ENCODE data around the gene OR6X1.
A peak's percentile ranks its signal among the peaks of the same experiment; 100 is the strongest.

OR6X1 gene

GRCh38 chr11:123754101-123754568 lies at the start of gene OR6X1:
Gene OR6X1 (minus strand): TSS chr11:123754518. CDS start chr11:123754518, 0 bp downstream.
- no peak for DNase-seq

DNA sequence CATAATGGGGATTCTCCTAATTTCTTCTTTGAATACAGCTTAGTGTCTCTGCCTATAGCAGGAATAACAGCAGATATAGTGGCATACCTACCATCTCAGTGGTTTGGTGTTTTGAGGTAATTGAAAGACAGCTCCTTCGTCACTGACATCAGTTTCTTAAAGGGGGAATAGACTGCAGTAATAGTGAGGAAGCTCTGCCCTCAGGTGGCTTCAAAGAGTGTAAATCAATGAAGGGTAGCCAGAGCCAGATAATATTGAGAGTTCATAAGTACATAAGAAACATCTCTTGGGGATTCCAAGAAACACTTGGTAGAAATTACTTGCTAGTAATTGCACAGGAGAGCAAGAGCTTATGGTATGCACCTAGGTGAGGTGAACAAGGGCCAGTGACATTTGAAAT lies 47.4 kb upstream of the OR6X1 start:
- DNase-seq: no peak

DNA sequence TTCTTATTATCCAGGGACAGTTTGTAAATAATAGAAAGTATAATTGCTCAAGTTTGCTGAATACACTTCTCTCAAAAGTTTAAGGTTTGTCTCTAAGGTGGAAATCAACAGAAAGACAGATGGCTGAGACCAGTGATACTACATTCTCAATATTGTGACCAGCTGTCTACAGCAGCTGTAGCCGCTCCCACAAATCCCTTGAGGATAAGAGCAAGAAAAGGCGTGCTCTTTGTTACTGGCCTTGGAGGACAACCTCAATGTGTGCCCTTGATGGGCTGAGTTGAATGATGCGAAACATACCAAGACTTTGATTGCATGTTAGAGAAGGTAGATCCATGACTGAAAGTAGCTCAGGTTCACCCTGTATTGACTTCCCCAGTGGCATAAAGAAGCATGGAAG lies 45.7 kb upstream of the OR6X1 start:
- DNase-seq: peak in 1 of 3 experiments; percentile 69

GRCh38 chr11:123799438-123799837 lies 45.1 kb upstream of the OR6X1 start:
- DNase-seq: no peak

DNA sequence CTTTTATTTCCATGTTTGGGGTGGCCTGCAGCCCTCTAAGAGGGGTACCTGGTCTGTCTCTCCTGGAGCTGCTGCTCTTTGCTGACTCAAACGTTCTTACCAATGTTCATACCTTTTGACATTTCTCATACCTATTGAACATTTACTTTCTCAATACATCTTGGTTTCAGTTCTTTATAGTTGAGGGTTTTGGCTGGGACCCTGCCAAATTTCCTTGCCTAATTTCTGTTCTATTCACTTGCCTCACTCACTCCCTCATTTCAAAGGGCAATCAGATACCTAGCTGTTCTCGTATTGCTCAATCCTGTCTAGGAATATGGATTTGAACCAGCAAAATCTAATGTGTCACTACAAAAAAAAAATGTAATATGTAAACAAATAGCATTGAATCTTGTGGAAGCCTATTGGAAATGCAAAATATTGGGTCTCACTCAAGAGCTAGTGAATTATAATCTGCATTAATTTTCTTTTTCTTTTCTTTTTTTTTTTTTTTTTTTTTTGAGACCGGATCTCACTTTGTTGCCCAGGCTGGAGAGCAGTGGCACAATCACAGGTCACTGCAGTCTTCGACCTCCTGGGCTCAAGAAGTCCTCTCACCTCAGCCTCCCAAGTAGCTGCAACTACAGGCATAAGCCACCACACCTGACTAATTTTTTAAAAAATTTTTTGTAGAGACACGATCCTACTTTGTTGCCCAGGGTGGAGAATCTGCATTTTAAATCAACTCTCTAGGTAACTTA lies 44.4 kb upstream of the OR6X1 start:
- DNase-seq: no peak

DNA sequence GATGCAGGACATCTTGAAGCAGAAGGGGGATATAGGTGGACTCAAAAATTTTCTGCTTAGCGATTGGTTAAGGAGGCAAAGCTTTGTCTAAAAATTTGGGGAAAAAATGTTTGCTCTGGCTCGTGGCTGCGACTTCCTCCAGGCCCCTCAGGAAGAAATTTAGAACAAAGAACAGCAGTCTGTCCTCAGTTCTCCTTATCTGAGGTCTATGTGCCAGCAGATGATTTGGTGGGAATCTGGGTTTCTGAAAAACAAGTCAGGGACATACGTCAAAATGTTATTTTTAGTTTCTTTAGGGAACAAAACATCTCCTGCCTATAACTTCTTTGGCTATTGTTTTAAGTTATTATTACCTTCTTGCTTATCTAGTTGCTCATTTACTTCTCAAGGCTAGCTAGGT lies 43.8 kb upstream of the OR6X1 start:
- DNase-seq: no peak

DNA sequence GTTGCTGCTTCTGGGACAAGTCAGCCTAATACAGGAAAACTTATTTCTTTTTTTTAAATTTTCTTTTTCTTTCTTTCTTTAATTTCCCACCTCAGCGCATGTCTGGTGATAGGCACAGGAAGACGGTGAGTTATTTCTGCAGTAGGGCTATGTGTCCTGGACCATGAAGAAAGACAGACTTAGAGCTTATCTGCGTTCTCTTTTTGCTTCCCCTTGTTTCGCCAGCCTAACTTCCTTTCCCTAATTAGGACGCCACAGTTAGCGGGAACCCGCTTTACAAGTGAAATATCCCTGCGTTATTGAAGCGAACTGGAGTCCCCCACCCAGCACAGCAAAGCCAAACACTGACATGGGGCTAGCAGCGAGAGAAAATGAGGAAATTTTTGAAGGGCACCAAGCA lies 43.2 kb upstream of the OR6X1 start:
- DNase-seq: no peak

DNA sequence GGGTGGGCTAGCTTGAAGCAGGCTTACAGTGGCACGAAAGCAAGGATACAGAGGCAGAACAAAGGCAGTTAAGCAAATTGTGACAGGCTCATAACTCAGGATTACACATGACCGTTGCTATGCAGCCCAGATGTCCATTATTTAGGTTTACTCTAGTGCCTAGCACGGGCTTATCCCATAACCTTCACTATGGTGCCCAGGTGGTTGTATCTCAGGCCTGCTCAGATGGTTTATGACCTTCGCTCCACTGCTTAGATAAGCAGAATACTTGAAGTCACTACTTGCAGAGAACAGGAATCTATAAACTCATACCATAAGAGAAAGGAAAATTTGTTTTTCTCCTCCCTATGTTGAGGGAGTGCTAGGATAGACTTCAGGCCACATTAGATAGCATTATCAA lies 42.8 kb upstream of the OR6X1 start:
- peak in 2 of 3 experiments; percentile 68 to 91 for DNase-seq

- no peak for DNase-seq
Observed at GRCh38 chr11:123796226-123796625, 41.9 kb upstream of the OR6X1 start.

DNA sequence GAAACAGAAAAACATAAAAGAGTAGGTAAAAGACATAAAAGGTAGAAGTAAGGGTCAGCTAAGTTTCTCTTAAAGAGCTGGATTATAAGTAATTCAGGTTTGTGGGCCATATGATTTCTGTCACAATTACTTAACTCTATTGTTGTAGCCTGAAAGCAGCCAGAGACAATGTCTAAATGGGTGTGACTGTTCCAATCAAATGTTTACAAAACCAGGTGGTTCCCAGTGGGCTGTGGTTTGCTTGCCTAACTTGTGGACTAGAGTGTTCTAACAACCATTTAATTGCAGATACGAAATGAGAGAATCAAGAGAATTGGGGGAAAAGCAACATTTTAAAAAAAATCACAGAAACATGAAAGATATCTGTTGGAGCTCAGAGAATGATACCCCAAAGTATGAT lies 29.2 kb upstream of the OR6X1 start:
- DNase-seq: peak in 1 of 3 experiments; percentile 6

- DNase-seq: no peak
Observed at GRCh38 chr11:123778511-123778910, 24.2 kb upstream of the OR6X1 start.

- no peak for DNase-seq
Observed at GRCh38 chr11:123775715-123776549, 21.6 kb upstream of the OR6X1 start.

DNA sequence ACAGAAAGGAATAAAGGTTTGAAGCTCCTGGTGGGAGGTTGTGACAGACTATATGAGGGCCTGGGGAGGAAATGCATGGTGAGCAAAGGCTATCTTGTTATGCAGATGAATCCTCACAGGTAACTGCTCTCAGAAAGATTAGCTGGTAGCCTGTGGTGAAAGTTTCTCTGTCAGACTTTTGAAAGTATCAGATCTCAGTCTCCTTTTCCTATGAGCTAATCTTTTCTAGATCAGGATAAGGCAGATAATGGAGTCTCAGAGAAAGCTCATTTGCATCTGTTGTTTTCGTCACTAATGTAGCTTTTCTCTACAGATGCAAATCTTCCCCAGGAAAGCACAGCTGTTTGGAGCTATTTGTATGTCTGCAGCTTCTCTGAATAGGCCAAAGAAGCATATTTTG lies 21.0 kb upstream of the OR6X1 start:
- no peak for DNase-seq

DNA sequence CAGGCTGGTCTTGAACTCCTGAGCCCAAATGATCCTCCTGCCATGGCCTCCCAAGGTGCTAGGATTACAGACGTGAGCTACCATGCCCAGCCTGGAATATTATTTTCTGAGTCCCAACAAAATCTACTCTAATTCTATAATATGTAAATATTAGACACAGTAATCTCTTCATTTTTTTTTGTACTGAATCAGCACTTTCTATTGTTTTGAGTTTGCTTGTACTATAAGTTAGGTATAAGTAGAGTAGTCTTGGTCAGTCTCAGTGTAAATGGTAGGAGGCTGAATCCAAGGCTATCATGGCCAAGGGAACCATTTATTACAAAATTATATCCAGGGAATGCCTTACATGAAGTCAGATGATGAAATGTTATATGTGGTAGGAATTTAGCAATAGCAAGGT lies 19.6 kb upstream of the OR6X1 start:
- no peak for DNase-seq

- DNase-seq: no peak
Observed at GRCh38 chr11:123773026-123773425, 18.7 kb upstream of the OR6X1 start.

- no peak for DNase-seq
Observed at GRCh38 chr11:123771664-123772063, 17.3 kb upstream of the OR6X1 start.

- no peak for DNase-seq
Observed at GRCh38 chr11:123770712-123771111, 16.4 kb upstream of the OR6X1 start.

- no peak for DNase-seq
Observed at GRCh38 chr11:123765601-123766000, 11.3 kb upstream of the OR6X1 start.

GRCh38 chr11:123762422-123762821 lies 8.1 kb upstream of the OR6X1 start:
- no peak for DNase-seq

- no peak for DNase-seq
Observed at GRCh38 chr11:123760894-123761293, 6.6 kb upstream of the OR6X1 start.

DNA sequence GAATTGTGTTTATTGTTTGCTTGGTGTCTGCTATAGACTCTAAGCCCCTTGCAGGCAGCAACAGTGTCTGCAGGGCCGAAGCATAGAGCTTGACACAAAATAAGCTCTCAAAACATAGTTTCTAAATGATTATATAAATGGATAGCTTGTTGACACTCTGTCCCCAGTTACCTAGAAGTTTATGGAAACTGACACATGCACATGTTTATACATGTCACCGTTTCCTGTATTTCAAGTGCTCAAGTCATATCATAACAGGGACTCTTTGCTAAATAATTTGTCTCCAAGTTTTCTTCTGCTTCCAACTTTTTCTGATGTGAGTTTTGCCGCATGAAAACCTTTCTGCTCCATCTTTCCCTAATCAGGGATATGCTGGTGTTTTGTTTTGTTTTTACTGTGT lies 3.7 kb upstream of the OR6X1 start:
- no peak for DNase-seq

GRCh38 chr11:123755813-123756212 lies 1.5 kb upstream of the OR6X1 start:
- DNase-seq: no peak

GRCh38 chr11:123755344-123755743 lies 1.0 kb upstream of the OR6X1 start:
- no peak for DNase-seq

GRCh38 chr11:123753110-123753509 lies 1.2 kb downstream of the OR6X1 start:
- DNase-seq: no peak
